Peyer's patch (tissue), 4 donors: Measurements from ENCODE around the gene IL13RA1.

Experiments
- POLR2A ChIP-seq, 2 donors: fragments of 450-650 bp; IDR thresholded peaks; one replicate each; pipeline ENCODE4 v1.5.1; 2017; ENCODE audit warnings: antibody characterized with exemption in 2 of 2, mild to moderate bottlenecking in 2 of 2, moderate library complexity in 2 of 2
- TF ChIP-seq, protein P1 (sequence below), 6 experiments: fragments of 450-650 bp in 4 of 6; fragments of 200-600 bp in 2 of 6; sonication (generic) in 1 of 6; IDR thresholded peaks; one replicate each; pipeline ENCODE4 v1.5.1; 2017 to 2019; ENCODE audit warnings: antibody characterized with exemption in 6 of 6, mild to moderate bottlenecking in 3 of 6, moderate library complexity in 1 of 6

GRCh38 chrX:118772051-118772450 is 44.6 kb downstream of the IL13RA1 start:
- TF ChIP-seq, protein P1, sequence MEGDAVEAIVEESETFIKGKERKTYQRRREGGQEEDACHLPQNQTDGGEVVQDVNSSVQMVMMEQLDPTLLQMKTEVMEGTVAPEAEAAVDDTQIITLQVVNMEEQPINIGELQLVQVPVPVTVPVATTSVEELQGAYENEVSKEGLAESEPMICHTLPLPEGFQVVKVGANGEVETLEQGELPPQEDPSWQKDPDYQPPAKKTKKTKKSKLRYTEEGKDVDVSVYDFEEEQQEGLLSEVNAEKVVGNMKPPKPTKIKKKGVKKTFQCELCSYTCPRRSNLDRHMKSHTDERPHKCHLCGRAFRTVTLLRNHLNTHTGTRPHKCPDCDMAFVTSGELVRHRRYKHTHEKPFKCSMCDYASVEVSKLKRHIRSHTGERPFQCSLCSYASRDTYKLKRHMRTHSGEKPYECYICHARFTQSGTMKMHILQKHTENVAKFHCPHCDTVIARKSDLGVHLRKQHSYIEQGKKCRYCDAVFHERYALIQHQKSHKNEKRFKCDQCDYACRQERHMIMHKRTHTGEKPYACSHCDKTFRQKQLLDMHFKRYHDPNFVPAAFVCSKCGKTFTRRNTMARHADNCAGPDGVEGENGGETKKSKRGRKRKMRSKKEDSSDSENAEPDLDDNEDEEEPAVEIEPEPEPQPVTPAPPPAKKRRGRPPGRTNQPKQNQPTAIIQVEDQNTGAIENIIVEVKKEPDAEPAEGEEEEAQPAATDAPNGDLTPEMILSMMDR (IDR thresholded peaks at IDR 0.05), result no peak
- TF ChIP-seq POLR2A (IDR thresholded peaks at IDR 0.05), result no peak
